Prostate gland (tissue), 2 donors: ENCODE results near the gene C2orf92. TPM values are rescaled to one million over a fixed set of nuclear protein-coding genes. Genes with fewer than 3 reads are reported as not detected.
A peak's percentile ranks its signal among the peaks of the same experiment; 100 is the strongest.

Experiments
- DNase-seq: peaks from one replicate; pipeline ENCODE4 v3.0.0-alpha.2; 2019; ENCODE audit warnings: low spot score
- H3K27ac ChIP-seq, 2 donors: fragments of 200-600 bp; sonication (generic); 2 replicates each; pipeline ENCODE4 v1.5.1; 2017 to 2019
- H3K27me3 ChIP-seq: fragments of 200-600 bp; sonication (generic); replicated peaks from 2 replicates; pipeline ENCODE4 v1.5.1; 2019; ENCODE audit not compliant: insufficient read depth
- H3K36me3 ChIP-seq, 2 donors: fragments of 200-600 bp; sonication (generic); 1 replicate in 1 of 2; 2 replicates in 1 of 2; pipeline versions ENCODE4 v1.5.1 to v1.8.1; 2017 to 2019
- H3K4me1 ChIP-seq: fragments of 200-600 bp; sonication (generic); replicated peaks from 2 replicates; pipeline ENCODE4 v1.5.1; 2019
- H3K4me3 ChIP-seq, 2 donors: fragments of 200-600 bp; sonication (generic); 2 replicates each; pipeline ENCODE4 v1.5.1; 2017 to 2019
- H3K9me3 ChIP-seq: fragments of 200-600 bp; sonication (generic); 2 replicates; pipeline ENCODE4 v1.5.1; 2017
- CTCF ChIP-seq, 4 experiments: fragments of 200-600 bp in 2 of 4; fragments of 450-650 bp in 2 of 4; sonication (generic) in 2 of 4; IDR thresholded peaks; 1 replicate in 3 of 4; 2 replicates in 1 of 4; pipeline ENCODE4 v1.5.1; 2016 to 2019; ENCODE audit warnings: antibody characterized with exemption in 4 of 4, mild to moderate bottlenecking in 2 of 4, moderate library complexity in 2 of 4
- POLR2A ChIP-seq: fragments of 450-650 bp; IDR thresholded peaks from one replicate; pipeline ENCODE4 v1.6.1; 2016; ENCODE audit warnings: antibody characterized with exemption, mild to moderate bottlenecking
- POLR2AphosphoS5 ChIP-seq: sonication (generic); formaldehyde crosslinking; IDR thresholded peaks from one replicate; pipeline ENCODE4 v1.6.1; 2017; ENCODE audit warnings: antibody characterized with exemption
- WGBS: methylation state at CpG from one replicate; pipeline ENCODE4 v1.1.5; 2018; 5-methylcytosine and 5-hydroxymethylcytosine counted together
- intact Hi-C: fragments of 100-400 bp; cut with DNase I; formaldehyde crosslinking; loops from one replicate; pipeline ENCODE4 v1.14.2; 2022
- total RNA-seq, 2 donors: library from RNA; depleted of rRNA; stranded (reverse); fragments of >200 nt; gene quantifications; one replicate each; pipeline ENCODE4 v1.1.0, GENCODE V29; 2016

C2orf92 gene
- total RNA-seq, 2 donors from 2014 or later = 2.0 to 7.0 TPM

GRCh38 chr2:97739893-97740245 lies 70.4 kb downstream of the C2orf92 start:
- intact Hi-C loops = no loop called here
- WGBS = 81% methylated on average over 5 of the region's 5 CpGs
- no peaks in the 10 kb centered on the region for H3K4me1 ChIP-seq

GRCh38 chr2:97740590-97741182 lies 71.2 kb downstream of the C2orf92 start:
- Histone ChIP-seq H3K4me1 (no peaks in the 10 kb centered on the region), H3K4me3 (no peak overlapping the region), H3K27me3 (no peaks in the 10 kb centered on the region), H3K36me3 (no peaks in the 10 kb centered on the region), H3K9me3 (no peaks in the 10 kb centered on the region), H3K27ac (no peak overlapping the region)
- TF ChIP-seq POLR2A (no peak), CTCF (IDR thresholded peaks at IDR 0.05) (peak; percentile 15 to 51 (median 34))
- no peak for DNase-seq
- intact Hi-C loops = no loop called here
- WGBS = 33% methylated on average over 19 of the region's 19 CpGs

More at GRCh38 chr2:97739893-97740245, 70.4 kb downstream of the C2orf92 start:
- TF ChIP-seq POLR2A (no peak), POLR2AphosphoS5 (no peak), CTCF (IDR thresholded peaks at IDR 0.05) (no peak)
- Histone ChIP-seq H3K36me3 (no peaks in the 10 kb centered on the region), H3K4me3 (no peak overlapping the region), H3K27me3 (no peaks in the 10 kb centered on the region), H3K9me3 (no peaks in the 10 kb centered on the region), H3K27ac (no peak overlapping the region)
- DNase-seq = no peak

- Histone ChIP-seq H3K27ac (no peak overlapping the region), H3K4me1 (no peaks in the 10 kb centered on the region), H3K9me3 (no peaks in the 10 kb centered on the region), H3K27me3 (no peaks in the 10 kb centered on the region), H3K36me3 (no peaks in the 10 kb centered on the region), H3K4me3 (no peak overlapping the region)
- TF ChIP-seq POLR2A (no peak), CTCF (IDR thresholded peaks at IDR 0.05) (no peak), POLR2AphosphoS5 (no peak)
- no peak for DNase-seq
- 87% methylated on average over 20 of the region's 20 CpGs for WGBS
- intact Hi-C loops = no loop called here
Observed at GRCh38 chr2:97741251-97741650, 71.7 kb downstream of the C2orf92 start.

GRCh38 chr2:97741686-97742085 lies 72.2 kb downstream of the C2orf92 start:
- 85% methylated on average over 4 of the region's 4 CpGs for WGBS
- no peaks in the 10 kb centered on the region for H3K36me3 ChIP-seq
- no peak overlapping the region for H3K4me3 ChIP-seq
- H3K27ac ChIP-seq = no peak overlapping the region
- H3K4me1 ChIP-seq = no peaks in the 10 kb centered on the region
- no peak for DNase-seq
- TF ChIP-seq POLR2A = no peak
- TF ChIP-seq POLR2AphosphoS5 = no peak
- no peak for TF ChIP-seq CTCF (IDR thresholded peaks at IDR 0.05)
- no peaks in the 10 kb centered on the region for H3K27me3 ChIP-seq
- intact Hi-C loops = no loop called here
- H3K9me3 ChIP-seq = no peaks in the 10 kb centered on the region

- no peaks in the 10 kb centered on the region for H3K27me3 ChIP-seq
- H3K4me1 ChIP-seq = no peaks in the 10 kb centered on the region
- DNase-seq = no peak
- H3K9me3 ChIP-seq = no peaks in the 10 kb centered on the region
- 81% methylated on average over 4 of the region's 4 CpGs for WGBS
- intact Hi-C loops = no loop called here
- H3K4me3 ChIP-seq = no peak overlapping the region
- TF ChIP-seq POLR2AphosphoS5 (no peak), CTCF (IDR thresholded peaks at IDR 0.05) (no peak), POLR2A (no peak)
- H3K36me3 ChIP-seq = no peaks in the 10 kb centered on the region
- no peak overlapping the region for H3K27ac ChIP-seq
Observed at GRCh38 chr2:97742381-97742847, 72.9 kb downstream of the C2orf92 start.
